ENCODE measurements around the gene RCAN3. TPM values are rescaled to one million over a fixed set of nuclear protein-coding genes. Genes with fewer than 3 reads are reported as not detected.
"Not testable (repeated sequence)": the region's sequence is repeated elsewhere in the genome, so short reads cannot be mapped to it uniquely, and the experiment has no call there.

RCAN3 gene
- total RNA-seq, 1 donor from 2014 or later = 26.5 TPM

DNA sequence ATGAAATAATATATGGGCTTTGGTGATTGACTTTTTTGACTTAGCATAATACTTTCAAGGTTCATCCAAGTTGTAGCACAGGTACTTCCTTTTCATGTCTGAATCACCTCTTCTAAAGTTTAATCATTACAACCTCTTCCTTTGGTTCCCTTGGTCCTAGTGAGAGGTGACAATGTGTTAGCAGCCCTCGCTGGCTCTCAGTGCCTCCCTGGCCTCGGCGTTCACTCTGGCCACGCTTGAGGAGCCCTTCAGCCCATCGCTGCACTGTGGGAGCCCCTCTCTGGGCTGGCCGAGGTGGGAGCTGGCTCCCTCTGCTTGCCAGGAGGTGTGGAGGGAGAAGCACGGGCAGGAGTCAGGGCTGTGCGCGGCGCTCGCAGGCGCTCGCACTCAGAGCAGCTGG is 13.0 kb upstream of the RCAN3 start:
- no peak for DNase-seq (ENCODE audit: low spot score)
- H3K4me3 Mint-ChIP-seq = no peak overlapping the region
- H3K4me1 Mint-ChIP-seq (ENCODE audit: low read depth) = peaks cover 37% of the 10 kb centered on the region
- intact Hi-C loops (cut with micrococcal nuclease) = loop anchor here (1.0 to 10.0 kb wide), 3 partner anchors 8 to 435 kb away; partner anchors contain the start of gene NIPAL3
- peaks cover 1% of the 10 kb centered on the region for H3K27me3 Mint-ChIP-seq (ENCODE audit: insufficient read depth)
- peaks cover 3% of the 10 kb centered on the region for H3K36me3 Mint-ChIP-seq (ENCODE audit: low read depth)
- H3K27ac Mint-ChIP-seq = no peak overlapping the region
- H3K9me3 Mint-ChIP-seq = peaks cover 3% of the 10 kb centered on the region

DNA sequence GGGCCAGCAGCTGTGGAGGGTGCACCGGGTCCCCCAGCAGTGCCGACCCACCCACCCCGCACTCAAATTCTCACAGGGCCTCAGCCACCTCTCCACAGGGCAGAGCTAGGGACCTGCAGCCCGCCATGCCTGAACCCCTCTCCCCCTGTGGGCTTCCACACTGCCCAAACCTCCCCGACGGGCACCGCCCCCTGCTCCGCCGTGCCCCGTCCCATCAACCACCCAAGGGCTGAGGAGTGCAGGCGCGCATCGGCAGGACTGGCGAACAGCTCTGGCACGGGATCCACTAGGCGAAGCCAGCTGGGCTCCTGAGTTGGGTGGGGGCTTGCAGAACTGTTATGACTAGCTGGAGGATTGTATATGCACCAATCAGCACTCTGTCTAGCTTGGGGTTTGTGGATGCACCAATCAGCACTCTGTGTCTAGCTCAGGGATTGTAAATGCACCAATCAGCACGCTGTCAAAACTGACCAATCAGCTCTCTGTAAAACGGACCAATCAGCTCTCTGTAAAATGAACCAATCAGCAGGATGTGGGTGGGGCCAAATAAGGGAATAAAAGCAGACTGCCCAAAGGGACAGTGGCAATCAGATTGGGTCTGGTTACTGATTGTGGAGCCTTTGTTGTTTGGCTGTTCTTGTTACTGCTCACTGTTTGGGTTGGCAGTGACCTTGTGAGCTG is 12.4 kb upstream of the RCAN3 start:
- Mint-ChIP-seq H3K27me3 (ENCODE audit: insufficient read depth) (peaks cover 1% of the 10 kb centered on the region), H3K36me3 (ENCODE audit: low read depth) (peaks cover 3% of the 10 kb centered on the region), H3K4me3 (no peak overlapping the region), H3K4me1 (ENCODE audit: low read depth) (peaks cover 34% of the 10 kb centered on the region), H3K27ac (no peak overlapping the region), H3K9me3 (peaks cover 3% of the 10 kb centered on the region)
- intact Hi-C loops (cut with micrococcal nuclease) = no loop called here
- DNase-seq (ENCODE audit: low spot score) = no peak

GRCh38 chr1:24491577-24492360 is 10.9 kb upstream of the RCAN3 start:
- intact Hi-C loops (cut with micrococcal nuclease) = no loop called here
- Mint-ChIP-seq H3K4me3 (no peak overlapping the region), H3K9me3 (peaks cover 3% of the 10 kb centered on the region), H3K27me3 (ENCODE audit: insufficient read depth) (peaks cover 1% of the 10 kb centered on the region), H3K36me3 (ENCODE audit: low read depth) (peaks cover 3% of the 10 kb centered on the region), H3K27ac (no peak overlapping the region), H3K4me1 (ENCODE audit: low read depth) (peaks cover 21% of the 10 kb centered on the region)
- DNase-seq (ENCODE audit: low spot score) = no peak

DNA sequence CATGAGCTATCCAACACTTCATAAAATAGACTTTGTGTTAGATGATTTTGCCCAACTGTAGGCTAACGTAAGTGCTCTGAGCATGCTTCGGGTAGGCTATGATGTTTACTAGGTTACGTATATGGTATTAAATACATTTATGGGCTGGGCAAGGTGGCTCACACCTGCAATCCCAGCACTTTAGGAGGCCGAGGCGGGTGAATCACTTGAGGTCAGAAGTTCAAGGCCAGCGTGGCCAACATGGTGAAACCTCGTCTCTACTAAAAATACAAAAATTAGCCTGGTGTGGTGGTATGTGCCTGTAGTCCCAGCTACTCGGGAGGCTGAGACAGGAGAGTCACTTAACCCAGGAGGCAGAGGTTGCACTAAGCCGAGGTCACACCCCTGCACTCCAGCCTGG is 9.7 kb upstream of the RCAN3 start:
- H3K4me3 Mint-ChIP-seq; H3K9me3 Mint-ChIP-seq; H3K36me3 Mint-ChIP-seq (ENCODE audit: low read depth); DNase-seq (ENCODE audit: low spot score); H3K27ac Mint-ChIP-seq; H3K27me3 Mint-ChIP-seq (ENCODE audit: insufficient read depth); intact Hi-C loops (cut with micrococcal nuclease): not testable (repeated sequence)
- peaks cover 14% of the 10 kb centered on the region for H3K4me1 Mint-ChIP-seq (ENCODE audit: low read depth)

- Mint-ChIP-seq H3K27ac (no peak overlapping the region), H3K4me3 (no peak overlapping the region)
- intact Hi-C loops (cut with micrococcal nuclease) = no loop called here
Observed at GRCh38 chr1:24493785-24494184, 8.9 kb upstream of the RCAN3 start.

DNA sequence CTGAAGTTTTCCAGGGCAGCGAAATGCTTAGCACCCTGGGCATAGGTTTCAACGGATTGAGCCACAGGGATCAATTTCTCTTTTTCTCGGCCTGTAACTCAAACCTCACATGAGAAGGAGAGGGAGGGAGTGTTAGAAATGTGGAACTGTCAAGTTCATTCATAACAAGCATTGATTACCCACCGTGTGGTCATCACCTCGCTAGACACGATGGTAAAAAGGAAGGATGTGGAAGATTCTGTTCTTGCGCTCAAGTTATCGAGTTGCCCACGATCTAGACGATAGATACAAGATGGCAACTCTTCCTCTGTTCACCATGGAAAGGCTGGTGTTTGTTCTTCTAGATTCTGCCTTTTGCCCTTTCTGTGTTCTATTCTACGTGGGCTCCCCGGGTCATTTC is 4.0 kb upstream of the RCAN3 start:
- H3K9me3 Mint-ChIP-seq = no peaks in the 10 kb centered on the region
- H3K4me1 Mint-ChIP-seq (ENCODE audit: low read depth) = peaks cover 31% of the 10 kb centered on the region
- H3K27ac Mint-ChIP-seq = no peak overlapping the region
- H3K4me3 Mint-ChIP-seq = no peak overlapping the region
- intact Hi-C loops (cut with micrococcal nuclease) = no loop called here
- no peak for DNase-seq (ENCODE audit: low spot score)
- H3K27me3 Mint-ChIP-seq (ENCODE audit: insufficient read depth) = peaks cover 7% of the 10 kb centered on the region
- H3K36me3 Mint-ChIP-seq (ENCODE audit: low read depth) = no peaks in the 10 kb centered on the region

More at GRCh38 chr1:24493785-24494184, 8.9 kb upstream of the RCAN3 start:
- peaks cover 1% of the 10 kb centered on the region for H3K36me3 Mint-ChIP-seq (ENCODE audit: low read depth)
- no peak for DNase-seq (ENCODE audit: low spot score)
- peaks cover 8% of the 10 kb centered on the region for H3K4me1 Mint-ChIP-seq (ENCODE audit: low read depth)
- no peaks in the 10 kb centered on the region for H3K9me3 Mint-ChIP-seq
- H3K27me3 Mint-ChIP-seq (ENCODE audit: insufficient read depth) = peaks cover 7% of the 10 kb centered on the region

GRCh38 chr1:24500448-24501048 is 2.1 kb upstream of the RCAN3 start:
- intact Hi-C loops (cut with micrococcal nuclease) = loop anchor here (5.0 to 10.0 kb wide), 2 partner anchors 247 to 744 kb away; partner anchors contain the start of genes CLIC4 and RSRP1
- H3K27ac Mint-ChIP-seq = peak overlapping the region; percentile 93
- peak overlapping the region; percentile 86 for H3K4me3 Mint-ChIP-seq
- H3K4me1 Mint-ChIP-seq (ENCODE audit: low read depth) = peaks cover 45% of the 10 kb centered on the region
- H3K36me3 Mint-ChIP-seq (ENCODE audit: low read depth) = no peaks in the 10 kb centered on the region
- H3K27me3 Mint-ChIP-seq (ENCODE audit: insufficient read depth) = peaks cover 6% of the 10 kb centered on the region
- H3K9me3 Mint-ChIP-seq = no peaks in the 10 kb centered on the region
- DNase-seq (ENCODE audit: low spot score) = no peak

- peak overlapping the region; percentile 86 for H3K4me3 Mint-ChIP-seq
- intact Hi-C loops (cut with micrococcal nuclease) = loop anchor here (1.0 to 10.0 kb wide), 8 partner anchors 13 to 743 kb away; partner anchors contain the start of genes CLIC4, NIPAL3, PNRC2 and RSRP1
- no peaks in the 10 kb centered on the region for H3K9me3 Mint-ChIP-seq
- peak; percentile 48 for DNase-seq (ENCODE audit: low spot score)
- H3K27ac Mint-ChIP-seq = peak overlapping the region; percentile 93
- peaks cover 53% of the 10 kb centered on the region for H3K4me1 Mint-ChIP-seq (ENCODE audit: low read depth)
- peaks cover 6% of the 10 kb centered on the region for H3K27me3 Mint-ChIP-seq (ENCODE audit: insufficient read depth)
- H3K36me3 Mint-ChIP-seq (ENCODE audit: low read depth) = no peaks in the 10 kb centered on the region
Observed at GRCh38 chr1:24501371-24502064, 1.1 kb upstream of the RCAN3 start.

- peak; percentile 79 for DNase-seq (ENCODE audit: low spot score)
- H3K9me3 Mint-ChIP-seq = no peaks in the 10 kb centered on the region
- peak overlapping the region; percentile 93 for H3K27ac Mint-ChIP-seq
- peaks cover 3% of the 10 kb centered on the region for H3K36me3 Mint-ChIP-seq (ENCODE audit: low read depth)
- H3K27me3 Mint-ChIP-seq (ENCODE audit: insufficient read depth) = peaks cover 4% of the 10 kb centered on the region
- peaks cover 59% of the 10 kb centered on the region for H3K4me1 Mint-ChIP-seq (ENCODE audit: low read depth)
- peak overlapping the region; percentile 86 for H3K4me3 Mint-ChIP-seq
- intact Hi-C loops (cut with micrococcal nuclease) = loop anchor here (1.0 to 10.0 kb wide), 8 partner anchors 14 to 743 kb away; partner anchors contain the start of genes CLIC4, NIPAL3, PNRC2 and RSRP1
Observed at GRCh38 chr1:24502065-24502708, 449 bp upstream of the RCAN3 start.

DNA sequence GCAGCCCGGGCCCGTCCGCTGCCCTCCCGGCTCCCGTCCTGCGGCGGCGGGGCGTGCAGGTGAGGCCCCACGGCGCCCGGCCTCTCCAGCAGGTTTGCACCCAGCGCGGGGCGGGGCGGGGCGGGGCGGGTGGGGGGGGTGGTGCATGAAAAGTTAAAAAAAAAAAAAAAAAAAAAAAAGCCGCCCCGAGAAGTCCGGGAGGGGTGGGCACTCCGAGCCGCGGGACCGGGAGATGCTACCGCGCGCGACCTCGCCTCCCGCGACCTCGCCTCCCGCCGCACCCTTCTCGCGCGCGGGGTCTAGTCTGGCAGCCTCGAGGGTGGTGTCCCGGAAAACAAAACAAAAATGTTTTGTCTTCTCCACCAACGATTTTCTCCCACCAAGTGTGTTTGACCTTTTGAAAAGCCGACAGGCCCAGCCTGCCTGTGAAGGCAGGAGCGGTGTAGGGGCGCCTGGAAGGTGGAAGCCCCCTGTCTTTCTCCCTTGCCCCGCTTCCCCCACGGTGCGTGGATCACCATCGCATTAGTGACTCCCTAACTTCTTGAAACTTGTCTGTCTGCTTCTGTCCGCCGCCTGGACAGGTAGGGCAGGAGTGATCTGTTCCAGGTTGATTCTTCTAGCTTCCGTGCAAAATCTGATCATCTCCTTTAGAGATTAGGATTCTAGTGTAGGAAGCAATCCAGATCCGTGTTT is 569 bp downstream of the RCAN3 start:
- H3K27me3 Mint-ChIP-seq (ENCODE audit: insufficient read depth) = no peaks in the 10 kb centered on the region
- H3K4me1 Mint-ChIP-seq (ENCODE audit: low read depth) = peaks cover 69% of the 10 kb centered on the region
- peak overlapping the region; percentile 97 for H3K4me3 Mint-ChIP-seq
- intact Hi-C loops (cut with micrococcal nuclease) = loop anchor here (1.0 to 10.0 kb wide), 3 partner anchors 139 to 742 kb away; partner anchors contain the start of genes CLIC4 and RSRP1
- H3K9me3 Mint-ChIP-seq = no peaks in the 10 kb centered on the region
- H3K36me3 Mint-ChIP-seq (ENCODE audit: low read depth) = peaks cover 11% of the 10 kb centered on the region
- peak; percentile 21 for DNase-seq (ENCODE audit: low spot score)
- H3K27ac Mint-ChIP-seq = peak overlapping the region; percentile 94

DNA sequence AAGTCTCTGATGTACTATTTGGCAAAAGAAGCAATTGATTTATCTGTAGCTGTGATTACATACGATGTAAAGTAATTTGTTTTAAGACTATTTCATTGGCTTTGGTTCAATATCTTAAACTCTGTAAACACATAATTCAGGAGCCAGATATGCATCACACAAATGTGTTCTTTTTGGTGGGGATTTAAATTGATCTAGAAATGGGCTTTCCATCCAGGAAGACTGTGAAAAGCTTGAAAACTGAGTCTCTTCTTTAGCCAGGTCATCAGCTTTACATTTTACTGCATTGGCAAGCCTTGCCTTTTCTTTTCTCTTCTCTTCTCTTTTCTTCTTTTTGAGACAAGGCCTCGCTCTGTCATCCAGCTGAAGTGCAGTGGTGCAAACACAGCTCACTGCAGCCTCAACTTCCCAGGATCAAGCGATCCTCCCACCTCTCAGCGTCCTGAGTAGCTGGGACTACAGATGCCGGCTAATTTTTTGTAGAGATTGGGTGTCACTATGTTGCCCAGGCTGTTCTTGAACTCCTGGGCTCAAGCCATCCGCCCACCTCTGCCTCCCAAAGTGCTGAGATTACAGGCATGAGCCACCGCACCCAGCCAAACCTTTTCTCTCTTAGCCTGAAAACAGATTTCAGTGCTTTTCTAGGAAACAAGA is 1.4 kb downstream of the RCAN3 start:
- no peaks in the 10 kb centered on the region for H3K9me3 Mint-ChIP-seq
- DNase-seq (ENCODE audit: low spot score) = no peak
- intact Hi-C loops (cut with micrococcal nuclease) = loop anchor here (1.0 to 10.0 kb wide), 3 partner anchors 138 to 741 kb away; partner anchors contain the start of genes CLIC4 and RSRP1
- peaks cover 73% of the 10 kb centered on the region for H3K4me1 Mint-ChIP-seq (ENCODE audit: low read depth)
- H3K36me3 Mint-ChIP-seq (ENCODE audit: low read depth) = peaks cover 17% of the 10 kb centered on the region
- H3K4me3 Mint-ChIP-seq = peak overlapping the region; percentile 97
- H3K27ac Mint-ChIP-seq = peak overlapping the region; percentile 94
- no peaks in the 10 kb centered on the region for H3K27me3 Mint-ChIP-seq (ENCODE audit: insufficient read depth)
